ENCODE results near the gene NEK9.

DNA sequence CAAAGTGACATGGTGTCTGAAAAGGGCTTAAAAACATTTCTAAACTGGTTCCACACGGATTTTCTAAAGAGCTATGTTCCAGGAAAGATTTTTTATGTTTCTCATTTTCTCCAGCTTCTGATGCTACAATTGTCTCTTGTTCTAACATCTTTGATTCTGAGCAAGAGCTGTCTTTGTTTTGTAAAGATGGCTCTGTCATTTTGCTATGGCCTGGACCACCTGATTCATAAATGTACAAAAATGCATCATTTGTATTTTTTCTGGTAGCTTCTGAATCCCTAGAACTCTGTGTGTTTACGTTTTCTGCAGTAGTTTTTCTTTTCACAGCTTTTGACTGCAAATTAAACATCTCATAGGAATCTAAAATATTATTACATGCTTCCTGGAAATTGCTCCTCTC lies 78.7 kb downstream of the NEK9 start:
- TF ChIP-seq, protein P1, sequence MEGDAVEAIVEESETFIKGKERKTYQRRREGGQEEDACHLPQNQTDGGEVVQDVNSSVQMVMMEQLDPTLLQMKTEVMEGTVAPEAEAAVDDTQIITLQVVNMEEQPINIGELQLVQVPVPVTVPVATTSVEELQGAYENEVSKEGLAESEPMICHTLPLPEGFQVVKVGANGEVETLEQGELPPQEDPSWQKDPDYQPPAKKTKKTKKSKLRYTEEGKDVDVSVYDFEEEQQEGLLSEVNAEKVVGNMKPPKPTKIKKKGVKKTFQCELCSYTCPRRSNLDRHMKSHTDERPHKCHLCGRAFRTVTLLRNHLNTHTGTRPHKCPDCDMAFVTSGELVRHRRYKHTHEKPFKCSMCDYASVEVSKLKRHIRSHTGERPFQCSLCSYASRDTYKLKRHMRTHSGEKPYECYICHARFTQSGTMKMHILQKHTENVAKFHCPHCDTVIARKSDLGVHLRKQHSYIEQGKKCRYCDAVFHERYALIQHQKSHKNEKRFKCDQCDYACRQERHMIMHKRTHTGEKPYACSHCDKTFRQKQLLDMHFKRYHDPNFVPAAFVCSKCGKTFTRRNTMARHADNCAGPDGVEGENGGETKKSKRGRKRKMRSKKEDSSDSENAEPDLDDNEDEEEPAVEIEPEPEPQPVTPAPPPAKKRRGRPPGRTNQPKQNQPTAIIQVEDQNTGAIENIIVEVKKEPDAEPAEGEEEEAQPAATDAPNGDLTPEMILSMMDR (IDR thresholded peaks at IDR 0.05; ENCODE audit: insufficient read depth, low read length, poor library complexity, severe bottlenecking), result no peak
- TF ChIP-seq EZH2phosphoT487 (conservative IDR thresholded peaks at IDR 0.05; ENCODE audit: low read length), result no peak

All from SU-DHL-6 (cell line).